Measurements from ENCODE around the gene ZCRB1.
"Not testable (repeated sequence)": the region's sequence is repeated elsewhere in the genome, so short reads cannot be mapped to it uniquely, and the experiment has no call there.

The ZCRB1 gene

GRCh38 chr12:42332301-42333285 lies 6.7 kb upstream of the ZCRB1 start:
- no peak for TF ChIP-seq POU6F1 (CRISPR knock-in tag; IDR thresholded peaks at IDR 0.05; ENCODE audit: borderline replicate concordance, low read depth)
- no peak for TF ChIP-seq CREB5 (CRISPR knock-in tag; IDR thresholded peaks at IDR 0.05; ENCODE audit: low read depth)
- no peak for TF ChIP-seq ZNF70 (CRISPR knock-in tag; IDR thresholded peaks at IDR 0.05)
- ATAC-seq: peak; percentile 87

GRCh38 chr12:42330097-42330496 lies 4.2 kb upstream of the ZCRB1 start:
- ATAC-seq: not testable (repeated sequence)

- ATAC-seq: no peak
- no peak for TF ChIP-seq ESRRG (CRISPR knock-in tag; IDR thresholded peaks at IDR 0.05)
- no peak for TF ChIP-seq ZFP30 (CRISPR knock-in tag; IDR thresholded peaks at IDR 0.05)
- TF ChIP-seq BACH2 (CRISPR knock-in tag; IDR thresholded peaks at IDR 0.05; ENCODE audit: borderline replicate concordance): no peak
- TF ChIP-seq ZNF565 (CRISPR knock-in tag; conservative IDR thresholded peaks at IDR 0.05; ENCODE audit: low read depth): no peak
- no peak for TF ChIP-seq CSDC2 (CRISPR knock-in tag; IDR thresholded peaks at IDR 0.05)
- no peak for TF ChIP-seq ISL1 (CRISPR knock-in tag; IDR thresholded peaks at IDR 0.05)
- no peak for TF ChIP-seq OSR1 (CRISPR knock-in tag; IDR thresholded peaks at IDR 0.05)
- TF ChIP-seq GLIS3 (CRISPR knock-in tag; IDR thresholded peaks at IDR 0.05): no peak
- TF ChIP-seq CSRNP3 (CRISPR knock-in tag; IDR thresholded peaks at IDR 0.05): no peak
- no peak for TF ChIP-seq ARNTL (CRISPR knock-in tag; IDR thresholded peaks at IDR 0.05; ENCODE audit: borderline replicate concordance, low read depth)
- TF ChIP-seq PATZ1 (CRISPR knock-in tag; IDR thresholded peaks at IDR 0.05; ENCODE audit: borderline replicate concordance): no peak
- TF ChIP-seq ZC3H10 (CRISPR knock-in tag; IDR thresholded peaks at IDR 0.05): no peak
- TF ChIP-seq TCF4 (CRISPR knock-in tag; IDR thresholded peaks at IDR 0.05; ENCODE audit: borderline replicate concordance): no peak
- TF ChIP-seq RARB (CRISPR knock-in tag; IDR thresholded peaks at IDR 0.05): no peak
- TF ChIP-seq ZNF70 (CRISPR knock-in tag; IDR thresholded peaks at IDR 0.05): no peak
- no peak for TF ChIP-seq ZFP3 (CRISPR knock-in tag; IDR thresholded peaks at IDR 0.05)
- TF ChIP-seq ZNF8 (CRISPR knock-in tag; IDR thresholded peaks at IDR 0.05): no peak
Measured at GRCh38 chr12:42327227-42327590, 1.3 kb upstream of the ZCRB1 start.

GRCh38 chr12:42326541-42327226 lies 790 bp upstream of the ZCRB1 start:
- ATAC-seq: peak; percentile 43
- no peak for TF ChIP-seq PPARA (CRISPR knock-in tag; IDR thresholded peaks at IDR 0.05; ENCODE audit: borderline replicate concordance)
- no peak for TF ChIP-seq ZNF565 (CRISPR knock-in tag; conservative IDR thresholded peaks at IDR 0.05; ENCODE audit: low read depth)
- no peak for TF ChIP-seq SNAI2 (CRISPR knock-in tag; IDR thresholded peaks at IDR 0.05)
- no peak for TF ChIP-seq BACH2 (CRISPR knock-in tag; IDR thresholded peaks at IDR 0.05; ENCODE audit: borderline replicate concordance)
- no peak for TF ChIP-seq ZNF8 (CRISPR knock-in tag; IDR thresholded peaks at IDR 0.05)
- TF ChIP-seq PATZ1 (CRISPR knock-in tag; IDR thresholded peaks at IDR 0.05; ENCODE audit: borderline replicate concordance): no peak
- no peak for TF ChIP-seq GLIS3 (CRISPR knock-in tag; IDR thresholded peaks at IDR 0.05)
- no peak for TF ChIP-seq CREB5 (CRISPR knock-in tag; IDR thresholded peaks at IDR 0.05; ENCODE audit: low read depth)
- TF ChIP-seq ZNF70 (CRISPR knock-in tag; IDR thresholded peaks at IDR 0.05): no peak
- TF ChIP-seq OSR1 (CRISPR knock-in tag; IDR thresholded peaks at IDR 0.05): no peak
- TF ChIP-seq POU6F1 (CRISPR knock-in tag; IDR thresholded peaks at IDR 0.05; ENCODE audit: borderline replicate concordance, low read depth): no peak
- TF ChIP-seq ESRRG (CRISPR knock-in tag; IDR thresholded peaks at IDR 0.05): no peak
- no peak for TF ChIP-seq ZFP3 (CRISPR knock-in tag; IDR thresholded peaks at IDR 0.05)
- TF ChIP-seq ISL1 (CRISPR knock-in tag; IDR thresholded peaks at IDR 0.05): no peak
- TF ChIP-seq TCF4 (CRISPR knock-in tag; IDR thresholded peaks at IDR 0.05; ENCODE audit: borderline replicate concordance): no peak
- TF ChIP-seq ARNTL (CRISPR knock-in tag; IDR thresholded peaks at IDR 0.05; ENCODE audit: borderline replicate concordance, low read depth): no peak
- no peak for TF ChIP-seq ZC3H10 (CRISPR knock-in tag; IDR thresholded peaks at IDR 0.05)
